G401 (cell line): Measurements from ENCODE around the gene PDGFC. TPM values are rescaled to one million over a fixed set of nuclear protein-coding genes. Genes with fewer than 3 reads are reported as not detected.
"Not testable (repeated sequence)": the region's sequence is repeated elsewhere in the genome, so short reads cannot be mapped to it uniquely, and the experiment has no call there.

Experiments
- DNase-seq: peaks from one replicate; pipeline ENCODE4 v3.0.0-alpha.2; 2015; ENCODE audit warnings: low spot score
- in situ Hi-C: cut with HindIII; loops from 2 replicates; pipeline ENCODE4 v1.10.0; 2016; ENCODE audit warnings: low sequenced_read_pairs, mixed read lengths
- total RNA-seq: library from RNA; depleted of rRNA; stranded (reverse); fragments of >200 nt; shearing (Covaris generic); gene quantifications from 2 replicates; pipeline ENCODE4 v1.2.3, GENCODE V29; 2014

PDGFC gene
- total RNA-seq, 1 experiment from 2014 or later, result 28.2 TPM

DNA sequence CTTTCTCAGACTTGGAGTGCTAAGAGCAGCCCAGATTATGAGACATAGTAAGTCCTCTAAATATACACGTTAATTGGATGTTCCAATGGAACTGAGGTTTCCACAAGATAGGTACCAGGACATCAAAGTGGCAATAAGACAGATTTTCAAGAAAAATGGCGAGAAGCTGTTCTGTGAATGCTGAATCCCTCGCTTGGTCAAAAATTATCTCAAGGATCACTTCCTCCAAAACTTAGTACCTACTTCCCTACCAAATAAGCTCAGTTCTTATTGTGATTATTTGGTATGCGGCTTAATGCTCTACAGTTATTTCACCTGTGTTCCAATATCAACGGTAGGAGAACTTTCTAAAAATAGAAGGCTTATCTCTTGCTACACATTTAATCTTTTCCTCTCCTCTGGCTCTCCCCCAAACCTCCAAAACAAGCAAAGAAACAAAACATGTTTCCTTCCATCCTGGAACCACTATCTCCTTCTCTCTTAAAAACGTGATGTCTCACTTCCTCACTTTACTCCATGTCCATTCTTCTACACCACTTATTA is 14.7 kb downstream of the PDGFC start:
- no peak for DNase-seq
- in situ Hi-C loops, result no loop called here

DNA sequence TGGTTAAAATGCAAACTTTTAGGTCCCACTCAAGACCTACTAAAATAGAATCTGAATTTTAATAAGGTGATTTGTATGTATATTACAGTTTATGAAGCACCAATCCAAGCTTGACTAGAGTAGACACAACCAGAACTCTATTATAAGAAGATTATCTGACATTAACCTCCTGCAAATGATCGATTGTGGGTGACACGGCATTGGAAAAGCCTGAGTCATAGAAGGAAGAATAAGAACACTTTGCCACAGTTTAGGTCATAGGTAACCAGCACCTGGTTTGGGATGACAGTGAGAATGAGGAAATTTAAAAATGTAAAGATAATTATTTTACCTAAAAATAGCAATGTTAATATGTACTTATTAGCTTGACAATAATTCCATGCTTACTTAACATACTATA is 15.2 kb downstream of the PDGFC start:
- DNase-seq, result no peak
- in situ Hi-C loops, result no loop called here

DNA sequence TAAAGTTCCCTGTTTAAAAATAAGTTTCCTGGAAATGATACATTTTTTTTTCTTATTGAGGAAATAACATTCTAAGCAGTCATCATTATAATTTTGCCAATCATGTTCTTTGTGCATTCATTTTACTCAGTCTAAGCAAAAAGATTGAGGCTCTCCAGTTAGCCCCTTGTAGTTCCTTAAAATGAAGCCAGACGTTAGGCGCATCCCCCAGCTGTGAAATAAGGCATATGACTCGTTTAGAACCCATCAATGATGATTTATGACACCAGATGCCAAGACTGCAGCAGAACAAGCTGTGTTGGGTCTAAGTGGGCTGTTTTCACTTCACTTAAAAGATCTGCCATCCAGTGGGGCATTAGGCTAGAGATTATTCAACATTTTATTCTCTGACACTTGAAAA is 17.0 kb downstream of the PDGFC start:
- in situ Hi-C loops, result no loop called here
- no peak for DNase-seq

DNA sequence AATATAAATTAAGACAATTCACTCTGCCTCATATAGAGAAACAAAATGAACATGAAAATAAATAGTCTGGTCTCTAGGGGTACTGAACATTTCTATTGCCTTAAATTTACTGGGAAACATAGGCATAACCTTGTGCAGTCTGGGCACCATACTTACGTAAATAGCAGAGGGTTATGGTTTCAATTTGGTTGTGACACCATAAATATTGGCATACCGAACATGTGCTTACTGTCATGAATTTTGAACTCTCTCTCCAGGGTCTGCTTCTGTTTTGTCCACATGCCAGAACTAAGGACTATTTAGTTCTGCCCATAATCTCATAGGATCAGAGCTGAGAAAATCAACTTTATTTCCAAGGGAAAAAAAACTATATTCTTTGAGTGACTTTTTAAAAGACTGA is 17.6 kb downstream of the PDGFC start:
- in situ Hi-C loops, result no loop called here
- DNase-seq, result no peak

DNA sequence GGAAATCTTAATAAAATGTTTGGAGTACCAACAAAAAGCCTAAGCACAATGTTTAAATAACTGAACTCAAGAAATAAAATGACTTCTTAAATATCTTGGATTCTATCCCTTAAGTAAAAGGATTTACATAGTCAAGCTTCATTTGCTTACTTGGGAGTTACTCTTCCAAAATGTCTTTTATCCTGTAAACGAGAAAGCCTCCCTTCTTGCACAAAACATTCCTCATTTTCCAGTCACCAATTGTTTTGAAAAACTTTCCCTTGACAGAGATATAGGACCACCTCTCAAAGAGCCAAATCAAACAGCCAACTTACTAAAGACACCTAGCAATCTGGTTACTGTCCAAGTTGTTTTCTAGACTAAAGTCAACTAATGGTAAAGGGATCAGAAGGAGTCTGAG is 18.6 kb downstream of the PDGFC start:
- no peak for DNase-seq

DNA sequence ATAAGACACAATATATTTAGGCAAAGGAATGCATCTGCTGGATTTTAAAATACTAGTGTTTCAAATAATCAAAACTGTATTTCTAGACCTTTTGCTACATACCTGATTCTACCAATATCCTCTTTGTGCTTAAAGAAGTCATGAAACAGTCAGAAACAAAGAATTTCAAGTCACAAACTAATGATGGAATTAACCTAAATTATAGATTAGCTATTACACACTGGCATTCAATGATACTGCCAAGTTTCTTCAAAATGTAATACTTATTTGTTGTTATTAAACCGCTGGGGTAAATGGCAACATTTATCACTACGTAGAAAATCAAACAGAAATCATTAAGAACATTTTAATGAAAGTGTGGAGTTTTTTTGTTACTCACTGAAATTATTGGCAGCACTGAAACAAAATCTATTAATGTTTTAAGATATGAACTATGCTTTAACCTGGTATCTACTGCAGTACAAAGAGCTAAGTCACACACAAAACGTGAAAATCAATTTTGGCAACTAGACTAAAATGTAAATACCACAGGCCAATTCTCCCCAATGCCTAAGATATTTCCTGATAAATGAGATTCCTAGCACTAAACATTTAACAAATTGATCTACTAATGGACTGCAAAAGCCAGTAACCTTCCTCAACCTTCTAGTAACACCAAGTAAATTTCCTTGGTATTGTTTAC is 19.4 kb downstream of the PDGFC start:
- DNase-seq, result no peak
- in situ Hi-C loops, result no loop called here

More for the DNA sequence above, 18.6 kb downstream of the PDGFC start:
- in situ Hi-C loops, result no loop called here

DNA sequence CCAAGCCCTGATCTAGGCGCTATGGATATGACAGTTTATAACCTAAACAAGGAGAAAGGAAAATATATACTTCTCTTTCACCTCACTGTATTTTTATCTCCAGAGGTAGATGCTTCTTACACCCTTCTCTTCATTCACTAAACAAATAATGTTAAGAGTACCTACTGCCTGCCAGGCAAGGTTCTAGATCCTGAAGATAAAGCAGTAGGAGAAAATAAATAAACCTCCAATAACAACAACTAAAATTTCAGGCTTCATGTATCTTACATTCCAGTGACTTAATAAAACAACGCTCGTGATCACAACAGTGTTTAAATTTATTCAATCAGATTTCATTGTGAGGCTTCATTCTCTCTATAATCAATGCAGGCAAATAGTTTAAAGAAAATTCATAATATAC is 20.7 kb downstream of the PDGFC start:
- in situ Hi-C loops, result no loop called here
- DNase-seq, result no peak

DNA sequence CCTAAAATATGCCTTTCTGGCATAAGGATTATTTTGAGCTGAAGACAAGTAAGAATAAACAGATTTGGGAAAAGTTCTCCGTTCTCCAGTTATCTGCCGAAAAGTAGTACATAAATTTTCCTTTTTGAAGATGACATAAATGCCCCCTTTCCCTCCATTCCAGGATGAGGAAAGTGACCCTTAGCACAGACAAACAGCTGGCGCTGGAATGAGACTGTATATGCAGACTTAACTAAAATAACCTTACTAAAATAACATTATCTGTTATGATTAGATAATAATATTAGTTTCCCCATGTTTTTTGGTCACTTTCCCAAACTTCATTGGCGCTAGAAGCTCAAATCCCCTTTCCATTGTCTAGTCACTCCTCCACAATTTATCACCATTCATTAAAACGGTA is 21.5 kb downstream of the PDGFC start:
- in situ Hi-C loops, result no loop called here
- no peak for DNase-seq

DNA sequence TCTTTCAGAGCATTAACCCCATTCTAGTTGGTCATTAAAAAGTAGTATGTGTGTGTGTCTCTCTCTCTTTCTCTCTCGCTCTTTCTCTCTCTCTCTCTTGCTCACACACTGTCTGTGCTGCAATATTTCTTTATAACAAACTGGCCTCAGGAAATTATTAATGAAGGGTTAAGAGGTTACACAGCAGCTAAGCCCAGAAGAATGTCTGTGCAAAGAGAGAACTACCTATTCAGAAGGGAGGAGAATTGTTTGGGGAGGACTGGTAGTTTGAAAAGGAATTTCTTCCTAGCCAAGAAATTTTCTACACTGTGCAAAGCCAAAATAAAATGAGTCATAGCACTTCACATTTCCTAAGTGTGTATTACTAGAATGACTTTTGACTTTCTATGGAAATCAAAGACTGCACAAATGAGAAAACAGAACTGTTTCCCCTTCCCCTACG is 22.2 kb downstream of the PDGFC start:
- in situ Hi-C loops, result no loop called here
- no peak for DNase-seq

DNA sequence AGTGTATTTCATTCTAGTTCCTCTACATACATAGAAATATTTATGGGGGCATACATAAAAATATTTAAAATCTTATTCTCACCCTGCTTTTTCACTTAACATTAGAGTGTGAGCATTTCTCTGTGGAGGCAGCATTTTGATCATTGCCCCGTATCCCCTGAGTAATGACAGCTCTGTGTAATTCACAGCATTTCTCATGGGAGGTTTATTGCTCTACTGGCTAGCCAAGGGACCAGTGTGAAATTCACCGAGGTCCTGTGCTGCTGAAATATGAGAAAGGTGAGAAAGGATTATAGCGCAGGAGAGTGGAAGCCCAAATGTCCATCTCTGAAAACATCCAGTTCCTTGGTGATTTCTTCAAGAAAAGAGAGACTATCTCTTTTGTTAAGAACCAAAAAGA is 22.9 kb downstream of the PDGFC start:
- in situ Hi-C loops, result no loop called here
- DNase-seq, result no peak

DNA sequence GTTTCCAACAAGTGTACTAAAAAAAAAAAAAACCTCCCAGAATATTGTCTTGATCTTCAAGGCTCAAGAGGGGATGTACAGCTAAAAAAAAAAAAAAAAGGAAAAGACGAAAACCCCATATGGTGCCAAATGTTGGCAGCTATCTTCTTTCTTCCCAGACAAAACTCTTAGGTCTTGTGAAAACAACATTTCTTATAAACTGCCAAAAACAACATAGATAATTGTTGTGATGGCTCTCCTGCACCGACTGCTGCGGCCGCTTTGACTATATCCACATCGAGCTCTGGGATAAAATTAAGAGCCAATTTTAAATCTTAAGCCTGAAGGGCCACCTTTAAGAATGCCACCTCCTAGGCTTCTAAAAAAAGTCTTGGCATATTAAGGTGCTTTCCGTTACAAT is 23.5 kb downstream of the PDGFC start:
- in situ Hi-C loops, result no loop called here
- DNase-seq, result no peak

DNA sequence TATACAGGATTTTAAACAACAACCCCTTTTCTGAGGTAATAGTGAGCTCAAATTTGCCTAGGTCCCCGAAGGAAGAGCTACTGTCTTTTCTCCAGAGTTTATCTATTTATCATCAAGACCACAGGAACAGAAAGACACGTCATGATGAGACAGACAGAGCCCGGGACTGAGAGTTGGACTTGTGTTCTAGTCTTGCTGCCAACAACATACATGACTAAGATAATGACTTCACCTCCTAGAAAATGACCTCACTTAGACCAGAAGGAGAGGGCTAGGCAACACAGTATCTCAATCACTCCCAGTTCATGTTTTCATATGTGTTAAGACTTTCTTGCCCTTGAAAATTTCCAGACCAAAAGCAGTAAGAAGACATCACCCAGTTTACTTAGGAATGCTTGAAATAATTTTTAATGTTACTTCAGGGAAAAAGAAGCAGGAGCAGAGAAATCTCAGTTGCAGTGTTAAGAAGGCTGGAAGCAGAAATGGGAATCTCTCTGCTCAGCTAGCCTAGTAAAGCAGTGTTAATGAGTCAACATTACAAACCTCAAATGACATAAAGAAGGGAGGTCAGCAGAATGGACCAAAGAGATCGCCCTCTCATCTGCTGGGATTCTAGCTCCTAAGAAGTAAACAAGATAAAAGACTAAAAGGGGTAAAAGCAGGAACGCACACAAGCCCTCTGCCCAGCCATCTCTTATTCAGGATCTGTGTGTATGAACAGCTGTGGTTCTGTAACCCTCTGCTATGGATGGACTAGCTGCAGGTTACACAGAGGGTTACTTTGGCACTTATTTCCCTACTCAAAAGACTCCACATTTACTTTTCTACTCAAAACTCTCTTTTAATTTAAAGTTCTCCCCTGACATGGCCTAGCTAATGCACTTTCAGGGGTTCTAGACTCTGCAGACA is 24.8 kb downstream of the PDGFC start:
- in situ Hi-C loops, result no loop called here
- no peak for DNase-seq

DNA sequence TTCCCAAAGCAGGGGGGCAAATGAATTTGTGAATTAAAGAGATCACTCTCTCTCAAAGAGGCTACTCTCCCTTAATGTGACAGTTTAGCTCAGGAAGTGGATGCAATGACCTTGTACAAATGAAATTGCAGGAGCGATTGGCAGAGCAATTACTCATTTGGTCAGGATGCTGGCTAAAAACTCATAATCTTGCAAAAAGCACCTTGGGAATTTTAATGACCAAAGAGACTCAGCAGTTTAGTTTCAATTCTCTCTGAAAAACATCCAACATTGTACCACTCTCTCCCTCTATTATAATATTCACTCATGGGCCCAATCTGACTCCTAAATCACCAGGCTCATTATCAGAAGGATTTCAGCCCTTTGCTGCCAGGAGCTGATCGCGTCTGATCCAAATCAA is 26.1 kb downstream of the PDGFC start:
- in situ Hi-C loops, result no loop called here
- no peak for DNase-seq

DNA sequence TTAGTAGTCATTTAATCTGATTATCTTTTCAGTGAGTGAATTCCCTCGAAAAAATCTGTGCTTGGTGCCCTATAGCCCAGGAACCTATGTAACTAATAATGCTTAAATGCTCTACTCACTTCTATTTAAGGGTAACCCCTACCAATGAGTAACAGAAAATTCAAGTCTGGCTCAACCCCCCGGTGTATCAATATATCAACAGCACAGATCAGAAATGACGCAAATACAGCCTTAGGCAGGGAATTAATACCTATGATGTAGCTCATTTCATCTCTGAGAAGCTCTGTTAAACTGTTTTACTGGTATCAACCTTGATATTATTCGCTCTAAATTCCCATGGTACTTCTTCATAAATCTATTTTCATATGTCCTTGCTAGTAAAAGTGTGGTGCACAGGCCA is 28.6 kb downstream of the PDGFC start:
- no peak for DNase-seq
- in situ Hi-C loops, result no loop called here

DNA sequence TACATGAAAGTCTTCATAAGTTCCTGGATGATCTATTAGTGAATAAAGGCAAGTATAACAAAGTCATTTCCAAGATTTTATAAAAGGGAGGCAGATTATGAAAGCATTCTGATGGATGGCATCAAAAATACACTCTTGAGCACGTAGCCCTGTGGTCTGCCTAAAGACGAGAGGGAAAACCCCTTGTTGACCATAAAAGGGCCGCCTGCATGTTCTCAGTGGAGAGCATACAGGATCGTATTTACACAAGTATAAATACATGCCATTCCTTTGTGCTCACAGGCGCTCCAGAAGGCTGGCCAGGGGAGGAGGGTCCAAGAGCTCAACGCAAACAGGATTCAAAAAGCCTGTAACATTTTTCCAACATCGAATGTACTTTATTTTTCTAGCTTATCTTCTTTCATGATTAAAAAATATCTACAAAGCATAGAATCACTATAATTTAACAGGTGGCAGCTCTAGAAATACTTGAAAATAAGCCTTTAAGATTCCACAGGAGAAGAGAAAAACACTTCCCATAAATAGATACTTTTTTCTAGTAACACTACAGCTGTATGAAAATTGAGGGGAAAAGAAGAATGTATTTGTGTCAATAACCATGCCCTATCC is 29.6 kb downstream of the PDGFC start:
- in situ Hi-C loops, result no loop called here
- DNase-seq, result no peak

DNA sequence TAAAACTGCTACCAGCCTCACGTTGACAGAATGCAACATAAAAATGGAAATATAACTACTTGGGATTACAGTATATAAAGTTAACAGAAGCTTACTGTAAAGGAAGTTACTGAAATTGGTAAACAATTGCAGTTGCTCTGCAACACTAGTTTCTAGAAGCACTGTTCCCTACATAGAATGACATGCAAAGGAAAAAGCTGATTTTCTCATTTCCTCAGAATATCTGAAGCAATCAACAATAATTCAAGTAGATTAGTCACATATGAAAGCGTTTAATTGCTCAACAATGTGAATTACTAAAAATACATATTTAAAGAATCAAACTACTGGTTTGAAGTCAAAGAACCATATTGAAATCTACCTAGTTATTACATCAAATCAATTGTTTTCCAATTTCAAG is 31.8 kb downstream of the PDGFC start:
- in situ Hi-C loops, result no loop called here
- no peak for DNase-seq

DNA sequence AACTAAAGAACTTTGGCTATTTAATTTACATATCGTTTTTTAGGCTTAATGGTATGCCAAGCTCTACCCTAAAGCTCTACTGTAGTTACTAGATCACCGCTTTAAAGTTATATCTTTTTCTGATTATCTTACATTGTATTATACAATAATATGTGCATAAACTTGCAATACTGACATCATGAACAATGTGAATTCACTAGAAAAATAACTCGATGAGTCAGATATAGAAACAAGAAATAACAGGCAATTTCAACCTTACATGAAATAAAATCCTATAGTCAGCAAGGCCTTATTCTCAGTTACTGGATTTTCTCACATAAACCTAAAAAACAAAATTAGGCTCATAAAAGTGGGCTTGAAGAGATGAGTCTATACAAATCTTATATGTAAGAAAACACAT is 32.5 kb downstream of the PDGFC start:
- DNase-seq, result no peak
- in situ Hi-C loops, result no loop called here

DNA sequence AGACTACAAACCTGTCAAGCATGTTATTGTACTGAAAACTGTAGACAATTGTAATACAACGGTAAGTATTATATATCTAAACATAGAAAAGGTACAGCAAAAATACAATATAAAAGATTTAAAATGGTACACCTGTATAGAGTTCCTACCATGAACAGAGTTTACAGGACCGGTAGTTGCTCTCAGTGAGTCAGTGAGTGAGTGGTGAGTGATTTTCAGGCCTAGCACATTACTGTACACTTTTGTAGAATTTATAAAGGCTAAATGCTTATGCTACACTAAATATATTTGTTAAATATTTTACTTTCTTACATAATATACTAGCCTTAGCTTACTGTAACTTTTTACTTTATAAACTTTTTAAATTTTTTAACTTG is 37.4 kb downstream of the PDGFC start:
- no peak for DNase-seq
- in situ Hi-C loops, result no loop called here

DNA sequence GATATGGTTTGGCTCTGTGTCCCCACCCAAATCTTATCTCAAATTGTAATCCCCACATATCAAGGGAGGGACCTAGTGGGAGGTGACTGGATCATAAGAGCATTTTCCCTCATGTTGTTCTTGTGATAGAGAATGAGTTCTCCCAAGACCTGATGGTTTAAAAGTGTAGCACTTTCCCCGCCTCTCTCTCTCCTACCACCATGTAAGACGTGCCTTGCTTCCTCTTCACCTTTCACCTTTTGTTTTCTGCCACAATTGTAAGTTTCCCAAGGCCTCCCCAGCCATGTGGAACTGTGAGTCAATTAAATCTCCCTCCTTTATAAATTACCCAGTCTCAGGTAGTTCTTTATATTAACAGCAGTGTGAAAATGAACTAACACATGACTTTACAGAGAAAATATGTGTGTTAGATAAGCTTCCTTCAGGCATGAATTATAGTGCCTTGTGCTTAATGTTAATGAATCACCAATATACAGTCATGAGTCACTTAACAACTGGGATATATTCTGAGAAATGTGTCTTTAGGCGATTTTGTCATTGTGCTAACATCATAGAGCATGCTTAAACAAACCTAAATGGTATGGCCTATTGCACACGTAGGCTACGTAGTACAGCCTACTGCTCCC is 37.9 kb downstream of the PDGFC start:
- DNase-seq, result no peak
- in situ Hi-C loops, result no loop called here

DNA sequence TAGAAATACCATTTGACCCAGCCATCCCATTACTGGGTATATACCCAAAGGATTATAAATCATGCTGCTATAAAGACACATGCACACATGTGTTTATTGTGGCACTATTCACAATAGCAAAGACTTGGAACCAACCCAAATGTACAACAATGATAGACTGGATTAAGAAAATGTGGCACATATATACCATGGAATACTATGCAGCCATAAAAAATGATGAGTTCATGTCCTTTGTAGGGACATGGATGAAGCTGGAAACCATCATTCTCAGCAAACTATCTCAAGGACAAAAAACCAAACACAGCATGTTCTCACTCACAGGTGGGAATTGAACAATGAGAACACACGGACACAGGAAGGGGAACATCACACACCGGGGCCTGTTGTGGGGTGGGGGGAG is 39.2 kb downstream of the PDGFC start:
- in situ Hi-C loops, DNase-seq: not testable (repeated sequence)
